Non-pigmented ciliary epithelial cell (primary cell): ENCODE measurements around the gene SRP9.
"Not testable (repeated sequence)": the region's sequence is repeated elsewhere in the genome, so short reads cannot be mapped to it uniquely, and the experiment has no call there.

Experiments
- DNase-seq: peaks from one replicate; pipeline ENCODE4 v3.0.0-alpha.2; 2010; ENCODE audit warnings: low read depth

The SRP9 gene

GRCh38 chr1:225755671-225756319 is 21.8 kb upstream of the SRP9 start:
- no peak for DNase-seq

DNA sequence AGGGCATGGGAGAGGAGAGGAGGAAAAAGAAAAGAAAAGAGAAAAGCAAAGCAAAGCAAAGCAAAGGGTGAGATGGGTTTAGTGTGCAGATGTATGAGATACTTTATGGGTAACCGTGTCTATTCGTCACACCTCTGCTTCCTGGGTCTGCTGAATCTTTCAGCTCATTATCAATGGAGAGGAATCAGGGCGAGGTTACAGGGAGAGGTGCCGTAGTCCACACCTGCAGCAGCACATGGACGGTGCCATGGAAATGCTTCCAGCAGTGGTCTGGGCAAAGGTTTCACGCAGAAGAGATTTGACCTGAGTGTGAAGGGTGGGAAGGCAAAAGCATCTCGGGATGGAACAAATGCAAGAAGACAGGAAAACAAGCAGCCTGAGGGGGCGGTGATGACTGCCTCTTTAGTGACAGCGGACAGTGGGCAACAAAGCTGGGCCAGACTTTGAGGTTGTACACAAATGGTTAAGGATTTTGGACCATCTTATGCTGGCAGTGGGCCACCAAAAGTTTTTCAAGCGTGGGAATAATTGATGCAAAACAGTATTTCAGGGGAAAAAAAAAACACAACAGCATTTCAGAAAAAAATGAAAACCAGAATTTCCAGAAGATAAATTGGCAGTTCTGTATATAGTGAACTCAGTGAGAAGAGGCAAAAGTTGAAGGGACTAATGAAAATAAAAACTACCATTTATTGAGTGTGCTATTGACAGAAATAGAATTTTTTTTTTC is 19.5 kb upstream of the SRP9 start:
- no peak for DNase-seq

DNA sequence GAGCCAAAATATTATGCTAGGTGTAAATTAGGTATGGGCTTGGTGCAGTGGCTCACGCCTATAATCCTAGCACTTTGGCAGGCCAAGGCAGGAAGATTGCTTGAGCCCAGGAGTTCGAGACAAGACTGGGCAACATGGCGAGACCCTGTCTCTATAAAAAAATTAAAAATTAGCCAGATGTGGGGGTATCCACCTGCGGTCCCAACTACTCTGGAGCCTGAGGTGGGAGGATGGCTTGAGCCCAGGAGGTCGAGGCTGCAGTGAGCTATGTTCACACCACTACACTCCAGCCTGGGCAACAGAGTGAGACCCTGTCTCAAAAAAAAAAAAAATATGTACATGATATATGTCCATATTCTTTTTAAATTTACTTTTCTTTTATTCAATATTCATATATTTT is 17.7 kb upstream of the SRP9 start:
- not testable (repeated sequence) for DNase-seq

DNA sequence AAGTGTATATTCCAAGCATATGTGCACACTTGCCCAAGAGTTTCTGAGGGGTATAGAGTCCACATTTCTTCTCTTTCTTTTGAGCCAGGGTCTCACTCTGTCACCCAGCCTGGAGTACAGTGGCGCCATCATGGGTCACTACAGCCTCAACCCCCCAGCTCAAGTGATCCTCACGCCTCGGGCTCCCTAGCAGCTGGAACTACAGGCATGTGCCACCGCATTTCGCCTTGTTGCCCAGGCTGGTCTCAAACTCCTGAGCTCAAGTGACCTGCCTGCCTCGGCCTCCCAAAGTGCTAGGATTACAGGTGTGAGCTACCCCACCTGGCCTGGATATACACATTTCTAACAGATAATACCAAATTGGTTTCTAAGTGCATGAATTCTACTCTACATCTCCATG is 17.1 kb upstream of the SRP9 start:
- no peak for DNase-seq

- not testable (repeated sequence) for DNase-seq
These were observed 16.2 kb upstream of the SRP9 start for GRCh38 chr1:225761395-225761794.

GRCh38 chr1:225762002-225762441 is 15.6 kb upstream of the SRP9 start:
- DNase-seq: no peak

DNA sequence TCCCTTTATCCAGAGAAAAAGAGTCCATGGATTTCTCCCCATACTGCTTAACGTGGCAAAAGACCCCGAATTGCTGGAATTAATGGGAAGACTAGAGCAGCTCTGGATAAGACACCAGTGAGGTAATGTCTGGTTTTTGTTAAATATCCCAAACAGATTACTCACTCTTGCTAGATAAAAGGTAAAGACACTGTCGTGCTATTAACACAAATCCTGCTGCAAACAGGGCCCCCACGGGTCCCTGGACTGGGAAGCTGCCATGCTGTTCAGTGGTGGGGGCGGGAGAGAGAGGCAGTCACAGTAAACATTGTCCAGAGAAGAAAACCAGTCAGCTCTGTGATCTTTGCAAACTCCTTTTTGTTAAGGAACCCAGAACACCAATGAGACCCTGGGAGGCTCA is 15.2 kb upstream of the SRP9 start:
- no peak for DNase-seq

DNA sequence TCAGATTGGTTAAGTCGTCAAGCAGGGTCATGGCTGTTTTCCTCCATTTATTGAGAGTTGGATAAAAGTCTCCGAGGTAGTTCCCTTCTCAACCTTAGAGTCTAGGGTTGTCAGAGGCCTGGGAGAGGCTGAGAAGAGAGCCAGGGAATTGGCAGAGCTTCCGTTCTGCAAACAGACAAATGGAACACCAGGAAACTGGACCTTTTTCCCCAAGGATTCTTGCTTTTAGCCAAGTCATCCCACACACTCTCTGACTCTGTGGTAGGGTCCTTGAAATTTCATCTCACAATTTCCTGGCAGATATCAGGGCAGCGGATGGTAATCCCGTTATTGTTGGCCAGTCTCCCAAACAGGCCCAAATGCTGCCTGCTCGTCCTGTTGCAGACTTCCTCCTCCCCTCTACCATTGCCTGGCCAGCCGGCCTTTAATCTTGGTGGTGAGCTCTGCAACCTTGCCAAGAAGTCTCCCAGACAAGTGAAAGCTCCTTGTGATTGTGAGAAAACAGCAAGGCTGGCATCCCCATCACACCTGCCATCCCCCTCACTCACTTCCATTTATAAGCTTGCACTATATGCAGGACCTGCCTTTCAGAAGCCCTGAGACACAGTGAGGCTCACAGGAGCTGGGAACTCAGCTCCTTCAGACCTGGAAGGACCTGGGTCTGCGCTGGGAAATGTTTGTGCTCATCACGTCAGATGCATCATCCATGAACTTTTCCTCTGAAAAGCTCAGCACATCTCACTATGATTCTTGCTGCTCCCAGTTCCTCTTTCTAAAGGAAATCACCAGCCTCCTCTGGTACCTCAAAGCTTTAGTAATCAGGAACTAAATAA is 13.7 kb upstream of the SRP9 start:
- DNase-seq: no peak

DNA sequence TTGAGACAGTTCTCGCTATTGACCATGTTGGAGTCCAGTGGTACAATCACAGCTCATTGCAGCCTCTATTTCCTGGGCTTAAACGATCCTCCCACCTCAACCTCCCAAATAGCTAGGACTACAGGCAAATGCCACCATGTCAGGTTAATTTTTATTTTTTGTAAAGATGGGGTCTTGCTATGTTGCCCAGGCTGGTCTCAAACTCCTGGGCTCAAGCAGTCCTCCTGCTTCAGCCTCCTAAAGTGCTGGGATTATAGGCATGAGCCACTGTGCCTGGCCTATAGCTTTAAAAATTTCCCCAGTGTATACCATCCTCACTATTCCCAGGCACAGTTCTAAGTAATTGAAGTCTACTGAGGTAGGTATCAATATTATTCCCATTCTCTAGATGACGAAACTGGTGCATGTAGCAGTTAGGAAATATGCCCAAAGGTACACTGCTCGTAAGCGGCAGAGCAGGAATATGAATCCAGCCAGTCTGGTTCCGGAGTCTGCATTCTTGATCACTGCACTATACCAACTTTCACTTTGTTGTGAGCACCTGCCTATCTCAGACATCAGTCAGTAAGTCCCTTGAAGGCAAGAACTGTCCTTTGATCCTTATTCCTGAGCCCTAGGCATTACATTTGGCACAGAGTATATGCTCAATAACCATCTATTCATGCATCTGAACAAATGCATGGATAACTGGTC is 11.5 kb upstream of the SRP9 start:
- DNase-seq: no peak

- peak; percentile 79 for DNase-seq
These were observed 10.5 kb upstream of the SRP9 start for GRCh38 chr1:225766967-225767633.

- no peak for DNase-seq
These were observed 9.7 kb upstream of the SRP9 start for GRCh38 chr1:225767634-225768540.

DNA sequence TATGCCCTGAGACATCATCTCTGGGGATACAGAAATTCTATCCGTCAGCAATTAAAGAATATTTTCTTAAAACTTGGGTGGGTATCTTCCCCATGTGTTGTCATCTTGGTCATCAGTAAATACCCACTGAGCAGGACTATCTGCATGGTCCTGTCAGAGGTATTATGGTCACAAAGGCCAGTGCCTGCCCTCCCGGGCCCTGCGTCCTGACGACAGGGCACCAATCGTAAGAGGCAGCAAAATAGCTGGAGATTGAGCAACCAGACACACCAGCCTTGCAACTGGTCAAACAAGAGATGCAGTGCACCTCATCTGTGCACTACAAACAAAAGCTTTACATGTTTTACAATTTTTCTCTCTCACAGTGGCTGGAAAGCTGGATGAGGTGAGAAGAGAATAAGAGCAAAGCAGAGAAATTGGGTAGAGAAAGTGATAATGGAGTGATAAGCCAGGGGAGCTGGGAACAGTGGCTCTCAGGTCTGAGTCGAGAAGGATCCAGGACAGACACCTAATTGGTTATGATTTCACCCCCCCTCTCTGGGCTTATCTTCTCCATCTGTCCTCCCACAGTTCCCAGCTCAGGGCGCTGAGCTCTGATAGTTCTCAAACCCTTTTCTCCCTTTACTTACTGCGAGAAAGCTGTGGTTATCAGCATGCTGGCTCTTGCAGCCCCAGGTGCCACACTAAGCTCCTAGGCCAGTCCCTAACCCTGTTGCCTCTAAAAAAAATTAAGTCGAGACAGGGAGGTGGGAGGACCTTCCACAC is 8.8 kb upstream of the SRP9 start:
- no peak for DNase-seq

DNA sequence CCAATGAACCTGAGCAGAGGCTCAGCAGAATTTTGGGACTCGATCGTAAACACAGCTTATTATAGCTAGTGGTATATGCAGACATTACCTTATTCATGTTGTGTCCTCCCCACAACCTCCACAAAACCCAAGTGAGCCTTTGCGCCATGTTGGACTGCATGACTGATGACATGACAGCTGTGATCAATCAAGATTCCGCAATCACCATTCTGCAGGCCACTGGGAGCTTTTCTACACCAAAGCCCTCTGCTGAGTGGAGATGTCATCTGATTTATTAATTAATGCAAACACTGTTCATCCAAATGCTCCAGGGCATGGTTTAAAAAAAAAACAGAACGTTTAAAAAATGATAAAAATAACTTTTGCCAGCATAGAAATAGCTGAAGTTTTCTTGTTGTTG is 7.9 kb upstream of the SRP9 start:
- no peak for DNase-seq

- no peak for DNase-seq
These were observed 6.9 kb upstream of the SRP9 start for GRCh38 chr1:225770561-225771248.

GRCh38 chr1:225771661-225772322 is 5.8 kb upstream of the SRP9 start:
- DNase-seq: no peak

GRCh38 chr1:225772323-225772768 is 5.3 kb upstream of the SRP9 start:
- DNase-seq: peak; percentile 75

- DNase-seq: no peak
These were observed 4.8 kb upstream of the SRP9 start for GRCh38 chr1:225772848-225773247.

- DNase-seq: no peak
These were observed 3.1 kb upstream of the SRP9 start for GRCh38 chr1:225774281-225775147.
